ENCODE data around the gene CDK2AP2.
"Not testable (repeated sequence)": the region's sequence is repeated elsewhere in the genome, so short reads cannot be mapped to it uniquely, and the experiment has no call there.

The CDK2AP2 gene

GRCh38 chr11:67523556-67524479 lies 15.9 kb upstream of the CDK2AP2 start:
- no peak for DNase-seq

DNA sequence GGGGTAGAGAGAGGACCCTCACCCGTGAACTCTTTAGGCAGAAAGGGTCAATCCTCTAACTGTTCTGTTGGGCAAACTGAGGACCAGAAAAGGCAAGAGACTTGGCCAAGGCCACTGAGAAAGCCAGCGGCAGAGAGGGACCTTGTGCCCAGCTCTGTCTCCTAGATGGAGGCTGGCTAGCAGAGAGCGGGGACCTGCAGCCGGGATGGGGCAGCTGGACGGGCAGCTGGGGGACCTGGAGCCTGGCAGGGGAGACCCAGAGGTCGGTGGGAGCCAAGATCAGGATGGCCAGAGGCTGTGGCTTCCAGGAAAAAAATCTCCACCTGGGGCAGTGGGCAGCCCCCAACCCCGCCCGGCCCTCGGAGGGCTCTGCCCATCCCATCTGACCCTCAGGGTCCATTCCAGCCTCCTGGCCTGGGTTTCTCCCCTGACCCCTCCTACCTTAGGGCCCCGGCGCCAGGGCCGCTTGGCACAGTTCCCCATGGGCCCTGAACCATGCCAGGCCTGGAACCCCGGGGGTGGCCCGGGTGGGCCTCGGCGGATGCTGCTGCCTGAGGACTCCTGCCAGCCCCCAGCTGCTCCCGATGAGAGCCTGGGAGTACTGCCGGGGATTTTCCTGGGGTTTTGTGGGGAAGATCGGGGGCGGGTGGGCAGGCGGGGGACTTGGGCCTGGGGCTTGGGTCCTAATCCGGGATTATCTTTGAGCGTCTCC lies 15.0 kb upstream of the CDK2AP2 start, which contains the start of gene CABP2:
Gene CABP2, minus strand, starts transcription at position 603 of the 712 bp plus-strand sequence. Its CDS starts 120 bp downstream, at position 483.
- no peak for DNase-seq

GRCh38 chr11:67522338-67522737 lies 14.4 kb upstream of the CDK2AP2 start:
- no peak for DNase-seq

- no peak for DNase-seq
Measured at GRCh38 chr11:67521924-67522323, 14.0 kb upstream of the CDK2AP2 start.

GRCh38 chr11:67520856-67521824 lies 13.2 kb upstream of the CDK2AP2 start:
- no peak for DNase-seq

- DNase-seq, result no peak
Measured at GRCh38 chr11:67519726-67520125, 11.8 kb upstream of the CDK2AP2 start.

- DNase-seq, result no peak
Measured at GRCh38 chr11:67517784-67518552, 10.0 kb upstream of the CDK2AP2 start.

DNA sequence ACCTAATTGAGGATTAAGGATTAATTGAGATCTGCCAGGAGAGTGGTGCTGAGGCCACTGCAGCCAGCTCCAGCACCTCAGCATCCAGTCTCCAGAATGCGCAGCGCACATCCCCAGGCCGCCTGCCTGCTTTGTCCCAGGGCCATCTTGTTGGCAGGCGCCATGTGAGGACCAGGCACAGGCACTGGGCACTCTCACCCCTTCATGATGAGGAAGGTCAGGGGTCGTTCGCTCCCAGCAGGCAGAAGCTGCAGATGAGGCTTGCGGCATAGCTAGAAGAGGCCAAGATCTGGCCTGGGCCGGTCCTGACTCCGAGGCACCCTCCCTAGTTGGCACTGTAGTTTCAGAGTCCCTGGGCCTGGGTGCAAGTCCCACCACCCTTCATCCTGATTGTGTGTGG lies 8.8 kb upstream of the CDK2AP2 start:
- no peak for DNase-seq

- no peak for DNase-seq
Measured at GRCh38 chr11:67514116-67514515, 6.2 kb upstream of the CDK2AP2 start.

- DNase-seq, result not testable (repeated sequence)
Measured at GRCh38 chr11:67511558-67511957, 3.6 kb upstream of the CDK2AP2 start.

- DNase-seq, result no peak
Measured at GRCh38 chr11:67510023-67510345, 2.0 kb upstream of the CDK2AP2 start.

GRCh38 chr11:67508486-67509121 lies 642 bp upstream of the CDK2AP2 start:
- peak; percentile 98 for DNase-seq

DNA sequence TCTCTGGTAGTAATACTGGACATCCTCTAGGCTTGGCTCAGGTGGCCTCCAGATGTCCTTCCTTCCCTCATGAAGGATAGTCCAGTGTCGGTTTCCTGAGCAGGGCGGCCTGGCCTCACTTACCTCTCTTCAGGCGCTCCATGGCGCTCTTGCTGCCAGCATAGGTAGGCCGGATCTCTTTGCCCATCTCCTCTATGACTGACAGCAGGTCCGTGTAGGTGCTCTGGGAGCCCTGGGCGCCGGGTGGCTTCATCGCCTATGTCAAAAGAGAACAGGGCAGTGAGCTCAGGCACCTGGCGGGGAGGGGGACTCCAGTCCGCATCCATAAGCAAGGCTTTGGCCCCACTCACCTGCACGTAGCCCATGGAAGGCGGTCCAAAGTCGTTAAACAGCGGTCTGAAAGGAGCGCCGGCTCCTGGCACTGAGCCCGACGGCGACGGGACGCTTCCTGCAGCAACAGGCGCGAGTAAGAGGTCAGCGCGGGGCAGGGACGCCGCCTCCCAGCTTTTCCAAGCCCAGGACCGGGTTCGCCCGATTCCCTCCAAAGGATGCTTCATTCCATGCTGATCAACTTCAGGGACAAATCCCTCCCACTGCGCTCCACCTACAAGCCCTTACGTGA lies 609 bp downstream of the CDK2AP2 start:
- no peak for DNase-seq

DNA sequence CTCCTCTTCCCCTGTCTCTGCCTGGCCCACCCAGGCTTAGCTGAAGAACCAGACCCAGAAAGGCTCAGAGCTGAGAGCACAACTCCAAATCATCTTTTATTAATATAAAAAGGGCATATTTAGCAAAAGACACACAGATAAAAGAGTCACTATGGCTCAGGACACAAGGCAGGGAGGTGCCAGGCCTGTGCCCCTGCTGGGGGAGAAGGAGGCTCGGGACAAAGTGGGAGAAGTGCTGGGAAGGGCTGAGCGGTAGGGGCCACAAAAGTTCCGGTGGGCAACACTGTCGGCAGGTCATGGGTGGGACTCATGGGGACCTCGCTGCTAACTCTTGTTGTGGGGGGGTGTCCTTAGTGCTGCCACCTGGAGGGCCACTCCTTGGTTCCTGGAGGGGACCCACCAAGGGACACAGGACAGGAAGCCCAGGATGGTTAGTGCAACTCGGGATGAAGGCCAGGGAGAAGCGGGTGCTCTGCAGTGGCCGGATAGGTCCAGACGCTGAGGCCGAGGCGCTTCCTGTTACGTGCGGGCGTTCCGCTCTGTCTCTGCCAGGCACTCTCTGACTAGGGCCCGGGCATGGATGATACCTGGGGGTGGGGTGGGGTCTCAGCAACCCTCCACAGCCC lies 1.4 kb downstream of the CDK2AP2 start:
- DNase-seq, result no peak

- peak; percentile 92 for DNase-seq
Measured at GRCh38 chr11:67505605-67506396, 2.2 kb downstream of the CDK2AP2 start.

GRCh38 chr11:67504950-67505581 lies 2.9 kb downstream of the CDK2AP2 start, which contains the start of gene PITPNM1:
PITPNM1 (minus strand) TSS chr11:67505363; CDS start chr11:67504180, 1,183 bp downstream.
- DNase-seq, result peak; percentile 75

- peak; percentile 49 for DNase-seq
Measured at GRCh38 chr11:67504005-67504949, 3.7 kb downstream of the CDK2AP2 start.
